Activated T-cell treated with anti-CD3 and anti-CD28 coated beads, Interleukin-2, amount 50 U/mL, for 4 hours (primary cell): Measurements from ENCODE around the gene PSME1. TPM values are rescaled to one million over a fixed set of nuclear protein-coding genes. Genes with fewer than 3 reads are reported as not detected.
A peak's percentile ranks its signal among the peaks of the same experiment; 100 is the strongest.

Source experiments
- ATAC-seq, 2 donors: fragments of 200-7000 bp; cut with Tn5 transposase; one replicate each; pipeline ENCODE4 v1.10.0; 2021
- DNase-seq: peaks from one replicate; pipeline ENCODE4 v3.0.0-alpha.2; 2020
- H3K27me3 Mint-ChIP-seq: one replicate; pipeline ENCODE4 v1.8.0; 2021; ENCODE audit warnings: low read depth, mixed read lengths
- H3K36me3 Mint-ChIP-seq: one replicate; pipeline ENCODE4 v1.8.0; 2022; ENCODE audit warnings: mixed read lengths; ENCODE audit not compliant: insufficient read depth
- H3K4me1 Mint-ChIP-seq: one replicate; pipeline ENCODE4 v1.8.0; 2021; ENCODE audit warnings: low read depth, mixed read lengths
- H3K4me3 Mint-ChIP-seq: one replicate; pipeline ENCODE4 v1.8.0; 2021; ENCODE audit warnings: mild to moderate bottlenecking, moderate library complexity, mixed read lengths
- H3K9me3 Mint-ChIP-seq: one replicate; pipeline ENCODE4 v1.8.0; 2021; ENCODE audit warnings: mixed read lengths
- total RNA-seq, 3 donors: library from RNA; stranded (reverse); gene quantifications; one replicate each; pipeline ENCODE4 v1.2.1, GENCODE V29; 2021

Gene PSME1
- total RNA-seq, 3 donors from 2014 or later = 354 to 391 (median 378) TPM

DNA sequence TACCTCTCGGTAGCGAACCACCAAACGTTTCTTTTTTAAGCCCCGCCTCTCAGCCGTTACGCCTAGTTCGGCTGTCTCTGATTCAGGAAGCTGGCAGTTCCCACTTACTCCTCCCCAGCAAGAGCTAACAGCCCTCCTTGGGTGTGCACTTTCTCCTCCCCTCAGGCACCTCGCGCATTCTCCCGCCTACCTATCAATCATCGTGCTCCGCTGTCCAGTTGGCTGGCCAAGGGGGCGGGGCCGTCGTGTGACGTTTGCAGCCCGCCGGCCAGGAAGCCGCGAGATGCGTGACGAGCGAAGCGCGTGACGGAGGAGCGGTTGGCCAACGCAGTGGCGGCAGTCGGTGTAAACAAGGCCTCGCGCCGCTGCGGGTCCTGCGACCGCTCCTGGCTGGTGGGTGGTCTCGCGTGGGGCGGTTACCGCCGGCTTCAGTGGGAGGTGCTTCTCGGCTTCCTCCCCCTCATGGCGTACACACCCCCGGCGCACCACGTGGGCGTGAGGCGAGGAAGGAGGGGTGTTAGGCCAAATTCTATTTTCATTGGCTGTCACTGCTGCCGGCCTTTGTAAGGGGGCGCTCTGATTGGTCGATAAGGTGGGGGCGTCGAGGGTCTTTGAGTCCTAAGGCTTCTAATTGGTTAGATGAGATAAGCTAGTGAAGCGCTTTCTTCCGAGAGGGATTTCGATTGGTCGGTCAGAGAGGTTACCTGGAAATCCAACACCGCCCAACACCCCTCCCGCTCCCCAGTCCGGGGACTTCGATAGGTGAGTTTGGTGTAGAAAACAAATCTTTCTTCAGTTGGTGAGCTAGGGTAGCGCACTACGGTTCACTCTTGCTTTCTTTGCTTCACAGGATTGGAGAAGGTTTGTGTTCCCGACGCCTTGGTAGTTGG, 21.2 kb upstream of the PSME1 start, which contains the start of the genes DCAF11 and NRL:
DCAF11 (plus strand) TSS at position 246 of the 890 bp plus-strand sequence. CDS start 818 bp downstream, outside the sequence.
NRL (minus strand) TSS at position 418 of the 890 bp plus-strand sequence. CDS start 32,101 bp downstream, outside the sequence.
- Mint-ChIP-seq H3K4me3 (peak within 1 kb of the TSS; percentile 93), H3K27me3 (no peaks in the 10 kb centered on the region), H3K9me3 (no peaks in the 10 kb centered on the region), H3K4me1 (peaks cover 27% of the 10 kb centered on the region), H3K36me3 (peaks cover 22% of the 10 kb centered on the region)
- DNase-seq (peak; percentile 99), ATAC-seq (peak; percentile 90 to 92)

- DNase-seq (no peak), ATAC-seq (no peak)
- peaks cover 23% of the 10 kb centered on the region for H3K36me3 Mint-ChIP-seq
- H3K4me3 Mint-ChIP-seq = peak overlapping the region; percentile 93
- H3K9me3 Mint-ChIP-seq = no peaks in the 10 kb centered on the region
- H3K27me3 Mint-ChIP-seq = no peaks in the 10 kb centered on the region
- peaks cover 26% of the 10 kb centered on the region for H3K4me1 Mint-ChIP-seq
Observed at GRCh38 chr14:24115422-24116127, 20.4 kb upstream of the PSME1 start.

- peaks cover 24% of the 10 kb centered on the region for H3K4me1 Mint-ChIP-seq
- ATAC-seq (no peak), DNase-seq (no peak)
- peaks cover 27% of the 10 kb centered on the region for H3K36me3 Mint-ChIP-seq
- H3K4me3 Mint-ChIP-seq = peak overlapping the region; percentile 93
- no peaks in the 10 kb centered on the region for H3K27me3 Mint-ChIP-seq
- no peaks in the 10 kb centered on the region for H3K9me3 Mint-ChIP-seq
Observed at GRCh38 chr14:24116128-24116814, 19.7 kb upstream of the PSME1 start.

- no peaks in the 10 kb centered on the region for H3K9me3 Mint-ChIP-seq
- H3K4me3 Mint-ChIP-seq = no peak overlapping the region
- no peak for ATAC-seq
- H3K4me1 Mint-ChIP-seq = peaks cover 24% of the 10 kb centered on the region
- DNase-seq = no peak
- H3K27me3 Mint-ChIP-seq = no peaks in the 10 kb centered on the region
- H3K36me3 Mint-ChIP-seq = peaks cover 32% of the 10 kb centered on the region
Observed at GRCh38 chr14:24117179-24117578, 18.8 kb upstream of the PSME1 start.

- Mint-ChIP-seq H3K27me3 (no peaks in the 10 kb centered on the region), H3K4me1 (peaks cover 29% of the 10 kb centered on the region), H3K4me3 (no peak overlapping the region), H3K9me3 (no peaks in the 10 kb centered on the region), H3K36me3 (peaks cover 40% of the 10 kb centered on the region)
- no peak for ATAC-seq
- DNase-seq = no peak
Observed at GRCh38 chr14:24119691-24120090, 16.3 kb upstream of the PSME1 start.

DNA sequence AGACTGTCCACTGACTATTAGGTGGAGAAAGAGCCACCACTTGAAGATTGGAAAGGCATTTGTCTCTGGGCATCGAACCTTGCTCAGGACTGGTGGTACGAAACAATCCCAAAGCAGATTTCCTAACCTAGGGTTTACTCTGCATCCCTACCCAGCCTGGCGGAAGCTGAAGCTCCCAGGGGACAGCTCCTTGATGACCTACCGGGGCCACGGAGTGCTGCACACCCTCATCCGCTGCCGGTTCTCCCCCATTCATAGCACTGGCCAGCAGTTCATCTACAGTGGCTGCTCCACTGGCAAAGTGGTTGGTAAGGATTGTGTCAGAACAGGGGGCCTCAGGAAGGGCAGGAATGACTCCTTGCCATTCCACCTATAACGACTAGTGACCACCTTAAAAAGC, 14.8 kb upstream of the PSME1 start:
- Mint-ChIP-seq H3K27me3 (no peaks in the 10 kb centered on the region), H3K4me1 (peaks cover 16% of the 10 kb centered on the region), H3K4me3 (no peak overlapping the region), H3K36me3 (peaks cover 43% of the 10 kb centered on the region), H3K9me3 (no peaks in the 10 kb centered on the region)
- DNase-seq = no peak
- no peak for ATAC-seq

GRCh38 chr14:24122416-24122815, 13.6 kb upstream of the PSME1 start:
- no peak for ATAC-seq
- Mint-ChIP-seq H3K36me3 (peaks cover 36% of the 10 kb centered on the region), H3K4me1 (peaks cover 8% of the 10 kb centered on the region)

DNA sequence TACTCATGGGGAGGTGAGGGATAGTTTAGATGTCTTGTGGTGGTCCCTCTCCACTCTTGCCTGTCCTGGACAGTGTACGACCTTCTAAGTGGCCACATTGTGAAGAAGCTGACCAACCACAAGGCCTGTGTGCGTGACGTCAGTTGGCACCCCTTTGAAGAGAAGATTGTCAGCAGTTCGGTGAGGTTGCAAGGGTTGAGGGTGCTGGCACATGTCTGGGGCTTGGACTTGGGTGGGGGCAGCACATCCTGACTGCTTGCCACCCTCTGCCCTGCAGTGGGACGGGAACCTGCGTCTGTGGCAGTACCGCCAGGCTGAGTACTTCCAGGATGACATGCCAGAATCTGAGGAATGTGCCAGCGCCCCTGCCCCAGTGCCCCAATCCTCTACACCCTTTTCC, 13.1 kb upstream of the PSME1 start:
- no peaks in the 10 kb centered on the region for H3K9me3 Mint-ChIP-seq
- ATAC-seq (no peak), DNase-seq (no peak)
- peaks cover 32% of the 10 kb centered on the region for H3K36me3 Mint-ChIP-seq
- H3K4me3 Mint-ChIP-seq = no peak overlapping the region
- no peaks in the 10 kb centered on the region for H3K27me3 Mint-ChIP-seq
- peaks cover 7% of the 10 kb centered on the region for H3K4me1 Mint-ChIP-seq

More at GRCh38 chr14:24122416-24122815, 13.6 kb upstream of the PSME1 start:
- no peaks in the 10 kb centered on the region for H3K9me3 Mint-ChIP-seq
- H3K27me3 Mint-ChIP-seq = no peaks in the 10 kb centered on the region
- no peak for DNase-seq
- no peak overlapping the region for H3K4me3 Mint-ChIP-seq

DNA sequence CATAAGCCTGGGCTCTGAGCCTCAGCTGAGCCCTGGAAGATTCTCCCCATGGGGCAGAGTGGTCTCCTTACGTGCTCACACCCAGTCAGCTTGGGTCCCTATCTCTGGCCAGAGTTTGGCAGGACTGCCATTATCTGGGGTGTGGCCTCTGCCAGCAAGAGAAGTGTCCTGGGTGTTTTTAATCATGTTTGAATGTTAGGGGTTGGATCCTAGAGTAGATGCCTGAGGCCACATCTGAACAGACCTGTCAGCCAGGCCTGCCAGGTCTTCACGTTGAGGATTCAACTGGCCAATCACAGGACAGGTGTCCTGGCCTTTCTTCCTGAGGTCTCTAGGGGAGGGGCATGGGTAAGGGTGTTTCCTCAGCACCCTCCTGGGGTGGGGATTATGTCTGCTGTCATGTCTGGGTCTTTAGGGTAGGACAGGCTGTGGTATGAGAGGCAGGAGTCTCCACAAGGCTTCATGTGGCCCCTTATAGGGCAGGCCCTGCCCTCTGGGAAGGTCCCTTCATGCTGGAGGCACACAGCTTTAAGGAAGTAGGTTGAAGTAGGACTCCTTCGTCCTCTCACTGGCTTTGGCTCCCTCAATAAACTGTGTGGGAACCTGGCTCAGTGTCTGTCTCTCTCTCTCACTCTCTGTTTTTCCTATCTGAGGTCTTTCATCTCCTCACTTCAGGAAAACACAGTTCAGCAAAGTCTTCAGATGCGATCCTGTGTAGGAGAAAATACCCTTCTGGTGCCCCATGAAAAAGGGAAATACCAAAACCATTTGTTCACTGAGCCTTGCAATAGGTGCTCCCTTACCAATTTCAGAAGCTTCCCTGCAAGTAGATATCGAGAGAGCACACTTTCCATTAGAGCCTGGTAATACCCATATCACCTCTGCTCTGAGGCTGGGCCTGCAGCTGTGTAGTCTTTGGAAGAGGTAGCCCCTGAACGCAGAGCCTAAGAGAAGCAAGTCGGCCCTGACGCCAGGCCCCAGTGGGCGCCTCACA, 12.3 kb upstream of the PSME1 start:
- Mint-ChIP-seq H3K36me3 (peaks cover 23% of the 10 kb centered on the region), H3K27me3 (no peaks in the 10 kb centered on the region), H3K9me3 (no peaks in the 10 kb centered on the region), H3K4me3 (no peak overlapping the region), H3K4me1 (peaks cover 4% of the 10 kb centered on the region)
- peak in 1 of 2 donors; percentile 25 for ATAC-seq
- DNase-seq = no peak

- DNase-seq = no peak
- H3K4me1 Mint-ChIP-seq = peaks cover 12% of the 10 kb centered on the region
- ATAC-seq = no peak
- H3K36me3 Mint-ChIP-seq = peaks cover 11% of the 10 kb centered on the region
- no peaks in the 10 kb centered on the region for H3K27me3 Mint-ChIP-seq
- H3K4me3 Mint-ChIP-seq = no peak overlapping the region
- no peaks in the 10 kb centered on the region for H3K9me3 Mint-ChIP-seq
Observed at GRCh38 chr14:24126939-24127338, 9.1 kb upstream of the PSME1 start.

DNA sequence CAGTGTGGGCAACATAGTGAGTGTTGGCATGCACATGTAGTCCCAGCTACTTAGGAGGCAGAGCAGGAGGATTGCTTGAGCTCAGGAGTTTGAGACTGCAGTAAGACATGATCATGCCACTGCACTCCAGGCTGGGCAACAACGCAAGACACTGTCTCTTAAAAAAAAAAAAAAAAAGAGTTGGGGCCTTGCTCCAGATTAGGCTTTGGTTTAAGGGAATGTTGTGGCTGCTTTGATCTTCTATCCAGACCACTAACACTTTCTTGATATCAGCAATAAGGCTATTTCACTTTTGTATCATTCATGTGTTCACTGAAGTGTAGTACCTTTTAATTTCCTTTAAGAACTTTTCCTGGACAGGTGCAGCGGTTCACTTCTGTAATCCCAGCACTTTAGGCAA, 8.3 kb upstream of the PSME1 start:
- Mint-ChIP-seq H3K4me3 (no peak overlapping the region), H3K4me1 (peaks cover 19% of the 10 kb centered on the region), H3K27me3 (no peaks in the 10 kb centered on the region), H3K9me3 (no peaks in the 10 kb centered on the region), H3K36me3 (peaks cover 10% of the 10 kb centered on the region)
- ATAC-seq (no peak), DNase-seq (no peak)

DNA sequence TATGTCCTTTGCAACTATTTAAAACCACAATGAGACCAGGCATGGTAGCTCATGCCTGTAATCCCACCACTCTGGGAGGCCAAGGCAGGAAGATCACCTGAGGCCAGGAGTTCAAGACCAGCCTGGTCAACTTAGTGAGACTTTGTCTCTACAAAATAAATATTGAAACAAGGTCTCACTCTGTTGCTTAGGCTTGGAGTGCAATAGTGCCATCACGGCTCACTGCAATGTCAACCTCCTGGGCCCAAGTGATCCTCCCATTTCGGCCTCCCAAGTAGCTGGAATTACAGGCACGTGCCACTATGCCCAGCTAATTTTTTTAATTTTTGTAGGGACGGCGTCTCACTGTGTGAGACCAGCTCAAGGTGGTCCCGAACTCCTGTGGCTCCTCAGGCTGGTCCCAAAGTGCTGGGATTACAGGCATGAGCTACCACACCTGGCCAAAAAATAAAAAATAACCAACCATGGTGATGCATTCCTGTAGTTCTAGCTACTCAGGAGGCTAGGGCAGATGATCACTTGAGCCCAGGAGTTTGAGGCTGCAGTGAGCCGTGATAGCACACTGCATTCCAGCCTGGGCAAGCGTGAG, 6.5 kb upstream of the PSME1 start:
- peaks cover 4% of the 10 kb centered on the region for H3K36me3 Mint-ChIP-seq
- DNase-seq = no peak
- no peaks in the 10 kb centered on the region for H3K27me3 Mint-ChIP-seq
- ATAC-seq = no peak
- no peaks in the 10 kb centered on the region for H3K9me3 Mint-ChIP-seq
- H3K4me1 Mint-ChIP-seq = peaks cover 20% of the 10 kb centered on the region
- no peak overlapping the region for H3K4me3 Mint-ChIP-seq

DNA sequence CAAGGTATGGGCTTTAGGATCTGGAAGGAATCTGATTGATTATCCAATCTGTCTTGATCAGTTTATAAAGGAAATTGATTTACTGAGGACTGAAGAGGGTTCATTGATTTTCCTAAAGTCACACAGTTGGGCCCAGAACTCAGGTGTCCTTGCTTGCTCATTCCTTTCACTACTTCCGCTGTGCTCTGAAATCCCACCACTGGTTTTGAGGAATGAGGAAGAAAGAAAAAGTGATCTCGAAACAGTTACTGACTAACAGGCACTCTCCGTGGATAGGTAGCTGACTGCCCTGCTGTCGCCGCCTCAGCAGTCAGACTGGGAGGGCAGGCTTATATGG, 5.6 kb upstream of the PSME1 start, which contains the start of gene FITM1:
FITM1 (plus strand) TSS at position 280 of the 337 bp plus-strand sequence. CDS start 905 bp downstream, outside the sequence.
- peaks cover 25% of the 10 kb centered on the region for H3K4me1 Mint-ChIP-seq
- H3K27me3 Mint-ChIP-seq = no peaks in the 10 kb centered on the region
- H3K9me3 Mint-ChIP-seq = no peaks in the 10 kb centered on the region
- no peak for ATAC-seq
- no peak for DNase-seq
- no peak within 1 kb of the TSS for H3K4me3 Mint-ChIP-seq
- H3K36me3 Mint-ChIP-seq = peaks cover under 1% of the 10 kb centered on the region
